ENCODE measurements around the gene LRRC36.
"Not testable (repeated sequence)": the region's sequence is repeated elsewhere in the genome, so short reads cannot be mapped to it uniquely, and the experiment has no call there.

The LRRC36 gene

GRCh38 chr16:67346341-67346740 lies 19.7 kb downstream of the LRRC36 start:
- no peak for DNase-seq (ENCODE audit: low read depth in 3 of 3)

- no peak for DNase-seq (ENCODE audit: low read depth in 3 of 3)
Measured at GRCh38 chr16:67349172-67349571, 22.6 kb downstream of the LRRC36 start.

GRCh38 chr16:67350324-67350723 lies 23.7 kb downstream of the LRRC36 start:
- DNase-seq (ENCODE audit: low read depth in 3 of 3): no peak

GRCh38 chr16:67352463-67352862 lies 25.8 kb downstream of the LRRC36 start:
- DNase-seq (ENCODE audit: low read depth in 3 of 3): not testable (repeated sequence)

GRCh38 chr16:67356396-67356795 lies 29.8 kb downstream of the LRRC36 start:
- DNase-seq (ENCODE audit: low read depth in 3 of 3): no peak

- no peak for DNase-seq (ENCODE audit: low read depth in 3 of 3)
Measured at GRCh38 chr16:67357561-67357960, 30.9 kb downstream of the LRRC36 start.

GRCh38 chr16:67359540-67360269 lies 33.1 kb downstream of the LRRC36 start:
- not testable (repeated sequence) for DNase-seq (ENCODE audit: low read depth in 3 of 3)

GRCh38 chr16:67361038-67361437 lies 34.4 kb downstream of the LRRC36 start:
- no peak for DNase-seq (ENCODE audit: low read depth in 3 of 3)

- no peak for DNase-seq (ENCODE audit: low read depth in 3 of 3)
Measured at GRCh38 chr16:67364600-67365235, 38.1 kb downstream of the LRRC36 start.

GRCh38 chr16:67370661-67371060 lies 44.0 kb downstream of the LRRC36 start:
- DNase-seq (ENCODE audit: low read depth in 3 of 3): no peak

- DNase-seq (ENCODE audit: low read depth in 3 of 3): no peak
Measured at GRCh38 chr16:67372664-67373063, 46.0 kb downstream of the LRRC36 start.

- DNase-seq (ENCODE audit: low read depth in 3 of 3): not testable (repeated sequence)
Measured at GRCh38 chr16:67376012-67376411, 49.4 kb downstream of the LRRC36 start.

GRCh38 chr16:67378642-67379041 lies 52.0 kb downstream of the LRRC36 start:
- DNase-seq (ENCODE audit: low read depth in 3 of 3): no peak

- no peak for DNase-seq (ENCODE audit: low read depth in 3 of 3)
Measured at GRCh38 chr16:67383284-67383683, 56.7 kb downstream of the LRRC36 start.

- no peak for DNase-seq (ENCODE audit: low read depth in 3 of 3)
Measured at GRCh38 chr16:67384778-67385510, 58.3 kb downstream of the LRRC36 start.

GRCh38 chr16:67386861-67387455 lies 60.3 kb downstream of the LRRC36 start:
- DNase-seq (ENCODE audit: low read depth in 3 of 3): no peak

- DNase-seq (ENCODE audit: low read depth in 3 of 3): no peak
Measured at GRCh38 chr16:67387479-67388079, 61.0 kb downstream of the LRRC36 start.

GRCh38 chr16:67388191-67388590 lies 61.6 kb downstream of the LRRC36 start:
- DNase-seq (ENCODE audit: low read depth in 3 of 3): no peak

- no peak for DNase-seq (ENCODE audit: low read depth in 3 of 3)
Measured at GRCh38 chr16:67388591-67388990, 62.0 kb downstream of the LRRC36 start.

GRCh38 chr16:67389911-67390815 lies 63.5 kb downstream of the LRRC36 start:
- no peak for DNase-seq (ENCODE audit: low read depth in 3 of 3)

All from stimulated activated CD4-positive, alpha-beta T cell treated with anti-CD3 and anti-CD28 coated beads, TNF-alpha, amount 100 ng/mL, for 48 hours (primary cell).